Neuron (in vitro differentiated cells): ENCODE results near the gene SHROOM3.
A peak's percentile ranks its signal among the peaks of the same experiment; 100 is the strongest.

Experiments used
- H2AFZ ChIP-seq: one replicate; pipeline ENCODE4 v1.6.1; 2013; ENCODE audit warnings: low read depth, mild to moderate bottlenecking, inconsistent platforms, low read length, moderate library complexity
- H3K27me3 ChIP-seq: one replicate; pipeline ENCODE4 v1.6.1; 2013; ENCODE audit warnings: low read length; ENCODE audit not compliant: insufficient read depth
- H3K36me3 ChIP-seq: one replicate; pipeline ENCODE4 v1.6.1; 2013; ENCODE audit warnings: low read length; ENCODE audit not compliant: insufficient read depth
- H3K4me1 ChIP-seq: one replicate; pipeline ENCODE4 v1.6.1; 2013; ENCODE audit warnings: low read length; ENCODE audit not compliant: insufficient read depth
- H3K4me3 ChIP-seq: 2 replicates; pipeline ENCODE4 v1.5.1; 2013; ENCODE audit warnings: mild to moderate bottlenecking, low read length, moderate library complexity
- H3K9me3 ChIP-seq: one replicate; pipeline ENCODE4 v1.6.1; 2013; ENCODE audit warnings: low read length

The SHROOM3 gene

DNA sequence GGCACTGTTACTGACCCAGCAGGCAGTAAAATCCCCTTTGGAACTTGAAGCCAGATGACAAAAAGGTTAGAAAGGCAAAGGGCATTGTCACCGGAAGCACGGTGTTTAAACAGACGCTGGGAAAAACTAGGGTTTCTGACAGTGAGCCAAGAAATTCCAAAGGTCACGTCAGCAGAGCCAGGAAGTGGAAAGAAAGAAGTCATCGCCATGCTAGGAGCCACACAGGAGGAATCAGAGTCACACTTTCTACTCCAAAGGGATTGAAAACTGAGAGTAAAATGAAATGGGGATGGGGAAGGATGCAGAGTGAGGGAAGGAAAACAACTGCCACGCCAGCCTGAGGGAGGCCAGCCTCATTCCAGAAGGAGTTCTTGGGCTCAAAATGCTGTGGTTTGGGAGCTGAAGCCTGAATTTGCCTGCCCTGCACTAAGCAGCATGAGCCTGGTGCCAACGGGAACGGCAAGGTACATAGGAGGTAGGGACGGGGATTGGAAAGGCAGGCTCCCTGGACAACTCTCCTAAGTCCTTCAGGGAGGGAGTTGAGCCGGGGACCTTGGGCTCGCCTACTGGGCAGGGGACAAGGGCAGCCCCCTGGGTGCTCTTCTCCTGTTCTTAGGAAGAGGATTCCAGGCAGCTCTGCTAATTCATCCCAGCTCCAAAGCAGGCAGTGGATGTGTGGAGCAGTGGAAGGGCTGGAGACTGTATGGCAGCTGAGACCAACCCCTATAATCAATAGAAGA is 396.1 kb downstream of the SHROOM3 start:
- peak overlapping the region; percentile 35 for H3K4me3 ChIP-seq
- no peaks in the 10 kb centered on the region for H3K27me3 ChIP-seq

DNA sequence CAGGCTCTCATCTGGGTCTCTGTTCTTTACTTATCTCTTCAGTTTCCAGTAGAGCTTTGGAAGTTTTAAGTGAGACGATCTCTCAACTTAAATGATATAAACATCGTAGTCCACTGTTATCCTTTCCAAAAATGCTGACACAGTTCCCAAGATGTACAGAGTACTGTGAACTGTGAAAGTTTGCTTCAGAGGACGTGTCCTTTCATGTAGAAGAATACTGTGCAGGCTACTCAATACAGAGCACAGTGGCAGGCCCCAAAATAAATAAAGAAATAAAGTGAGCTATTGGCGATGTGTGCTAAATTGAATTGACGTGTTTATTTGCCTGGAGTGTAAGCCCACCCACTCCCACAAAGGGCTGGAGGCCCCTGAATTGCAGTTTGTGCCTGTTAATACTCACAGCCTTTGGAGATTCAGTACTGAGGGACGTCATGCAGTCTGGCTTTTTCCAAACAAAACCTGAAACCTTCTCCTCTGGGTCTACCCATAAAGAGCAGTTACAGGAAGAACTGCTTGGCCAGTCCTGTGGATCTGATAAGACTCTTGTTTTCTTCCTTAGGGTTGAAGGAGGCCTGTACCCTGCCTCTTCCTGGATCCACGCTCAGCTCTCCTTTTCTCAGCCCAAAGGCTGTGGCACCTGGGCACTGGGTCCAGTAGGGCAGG is 396.8 kb downstream of the SHROOM3 start:
- H3K4me3 ChIP-seq, result peak overlapping the region; percentile 35
- no peaks in the 10 kb centered on the region for H3K9me3 ChIP-seq
- no peaks in the 10 kb centered on the region for H3K27me3 ChIP-seq
- H3K36me3 ChIP-seq, result no peaks in the 10 kb centered on the region
- H3K4me1 ChIP-seq, result peaks cover 18% of the 10 kb centered on the region
- peak overlapping the region; percentile 79 for H2AFZ ChIP-seq

More for the DNA sequence above, 396.1 kb downstream of the SHROOM3 start:
- peaks cover 18% of the 10 kb centered on the region for H3K4me1 ChIP-seq
- no peaks in the 10 kb centered on the region for H3K9me3 ChIP-seq
- H3K36me3 ChIP-seq, result no peaks in the 10 kb centered on the region
- H2AFZ ChIP-seq, result peak overlapping the region; percentile 79
